AG09309 (cell line): Measurements from ENCODE around the gene MICU1.

Experiments
- DNase-seq: peaks from one replicate; pipeline ENCODE4 v3.0.0-alpha.2; 2010; ENCODE audit warnings: low read depth
- H3K4me3 ChIP-seq: 2 replicates; pipeline ENCODE4 v1.5.1; 2011; ENCODE audit warnings: mild to moderate bottlenecking, low read depth, low read length, moderate library complexity; ENCODE audit not compliant: control insufficient read depth
- TF ChIP-seq, protein P1 (sequence below): IDR thresholded peaks from 2 replicates; pipeline ENCODE4 v1.5.1; 2011; ENCODE audit warnings: mild to moderate bottlenecking, low read depth, low read length, inconsistent platforms; ENCODE audit not compliant: insufficient read depth, control insufficient read depth; ENCODE audit errors: missing control alignments

MICU1 gene

DNA sequence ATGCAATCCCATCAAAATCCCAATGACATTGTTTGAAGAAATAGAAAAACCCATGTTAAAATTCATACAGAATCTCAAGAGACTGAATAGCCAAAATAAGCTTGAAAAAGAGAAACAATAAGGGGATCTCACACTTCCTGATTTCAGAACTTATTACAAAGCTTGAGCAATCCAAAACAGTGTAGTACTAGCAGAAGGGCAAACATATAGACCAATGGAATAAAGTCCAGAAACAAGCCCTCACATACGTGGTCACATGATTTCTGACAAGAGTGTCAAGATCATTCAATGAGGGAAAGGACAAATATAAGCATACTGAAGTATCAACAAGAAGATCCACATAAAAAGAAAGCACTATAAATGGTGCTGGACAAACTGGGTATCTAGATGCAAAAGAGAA lies 31.9 kb downstream of the MICU1 start:
- DNase-seq: no peak
- TF ChIP-seq, protein P1, sequence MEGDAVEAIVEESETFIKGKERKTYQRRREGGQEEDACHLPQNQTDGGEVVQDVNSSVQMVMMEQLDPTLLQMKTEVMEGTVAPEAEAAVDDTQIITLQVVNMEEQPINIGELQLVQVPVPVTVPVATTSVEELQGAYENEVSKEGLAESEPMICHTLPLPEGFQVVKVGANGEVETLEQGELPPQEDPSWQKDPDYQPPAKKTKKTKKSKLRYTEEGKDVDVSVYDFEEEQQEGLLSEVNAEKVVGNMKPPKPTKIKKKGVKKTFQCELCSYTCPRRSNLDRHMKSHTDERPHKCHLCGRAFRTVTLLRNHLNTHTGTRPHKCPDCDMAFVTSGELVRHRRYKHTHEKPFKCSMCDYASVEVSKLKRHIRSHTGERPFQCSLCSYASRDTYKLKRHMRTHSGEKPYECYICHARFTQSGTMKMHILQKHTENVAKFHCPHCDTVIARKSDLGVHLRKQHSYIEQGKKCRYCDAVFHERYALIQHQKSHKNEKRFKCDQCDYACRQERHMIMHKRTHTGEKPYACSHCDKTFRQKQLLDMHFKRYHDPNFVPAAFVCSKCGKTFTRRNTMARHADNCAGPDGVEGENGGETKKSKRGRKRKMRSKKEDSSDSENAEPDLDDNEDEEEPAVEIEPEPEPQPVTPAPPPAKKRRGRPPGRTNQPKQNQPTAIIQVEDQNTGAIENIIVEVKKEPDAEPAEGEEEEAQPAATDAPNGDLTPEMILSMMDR: no peak
- H3K4me3 ChIP-seq: no peak overlapping the region

DNA sequence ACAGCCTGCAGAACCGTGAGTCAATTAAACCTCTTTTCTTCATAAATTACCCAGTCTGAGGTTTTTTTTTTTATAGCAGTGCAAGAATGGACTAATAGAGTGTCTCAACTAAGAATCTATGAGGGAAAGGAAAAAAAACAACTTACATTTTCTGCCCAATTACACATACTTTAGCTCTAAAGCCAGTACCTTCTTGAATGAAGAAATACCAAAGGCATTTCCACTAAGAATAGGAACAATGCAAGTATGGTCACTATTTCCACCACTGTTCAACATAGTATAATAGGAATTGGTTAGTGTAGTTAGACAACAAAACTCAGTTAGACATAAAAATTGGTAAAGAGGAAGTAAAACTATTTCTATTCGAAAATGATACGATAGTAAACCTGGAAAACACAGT lies 37.6 kb downstream of the MICU1 start:
- DNase-seq: no peak
- no peak overlapping the region for H3K4me3 ChIP-seq
- TF ChIP-seq, protein P1: no peak

DNA sequence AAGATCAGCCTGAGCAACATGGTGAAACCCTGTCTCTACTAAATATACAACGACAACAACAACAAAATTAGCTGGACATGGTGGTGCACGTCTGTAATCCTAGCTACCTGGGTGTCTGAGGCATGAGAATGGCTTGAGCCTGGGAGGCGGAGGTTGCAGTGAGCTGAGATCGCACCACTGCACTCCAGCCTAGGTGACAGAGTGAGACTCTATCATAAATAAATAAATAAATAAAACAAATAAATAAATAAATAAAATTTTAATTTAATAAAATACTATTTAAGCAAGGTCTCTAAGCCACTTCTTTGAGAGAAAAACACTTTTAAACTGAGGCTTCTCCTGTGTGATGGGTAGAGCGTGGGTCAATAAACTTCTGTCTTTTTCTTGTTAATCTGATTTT lies 38.3 kb downstream of the MICU1 start:
- TF ChIP-seq, protein P1: no peak

DNA sequence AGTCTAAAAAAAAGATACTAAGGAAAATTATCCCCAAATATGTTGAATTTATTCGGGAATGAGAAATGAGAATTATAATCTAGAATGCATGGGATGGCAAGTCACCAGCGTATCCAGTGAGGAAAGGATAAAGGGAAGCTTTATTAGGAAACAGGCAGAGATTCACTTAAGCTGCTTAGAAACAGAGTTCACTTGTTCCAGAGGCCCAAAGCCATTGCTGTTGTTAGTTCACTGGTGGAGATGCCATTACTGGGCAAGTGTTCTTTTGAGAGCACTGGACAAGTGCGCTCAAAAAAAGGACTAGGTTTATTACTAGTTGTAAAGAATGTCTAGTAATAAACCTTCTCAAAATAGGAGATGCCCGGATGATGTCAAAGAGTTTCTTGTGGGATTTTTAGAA lies 51.2 kb downstream of the MICU1 start:
- no peak overlapping the region for H3K4me3 ChIP-seq
- DNase-seq: no peak
- TF ChIP-seq, protein P1: no peak

More for the DNA sequence above, 38.3 kb downstream of the MICU1 start:
- no peak overlapping the region for H3K4me3 ChIP-seq
- DNase-seq: no peak

DNA sequence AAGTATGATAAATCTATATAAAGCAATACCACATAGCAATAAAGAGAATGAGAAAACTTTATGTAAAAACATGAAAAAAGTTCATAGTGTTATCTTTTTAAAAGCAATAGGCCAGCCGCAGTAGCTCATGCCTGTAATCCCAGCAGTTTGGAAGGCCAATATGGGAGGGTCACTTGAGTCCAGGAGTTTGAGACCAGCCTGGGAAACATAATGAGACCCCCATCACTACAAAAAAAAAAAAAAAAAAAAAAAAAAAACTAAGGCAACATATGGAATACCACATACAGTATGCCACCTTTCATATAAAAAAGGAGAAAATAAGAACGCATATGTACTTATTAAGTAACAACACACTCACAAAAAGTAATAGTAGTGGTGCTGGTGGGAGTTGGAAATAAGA lies 52.8 kb downstream of the MICU1 start:
- TF ChIP-seq, protein P1: no peak
- no peak overlapping the region for H3K4me3 ChIP-seq
- DNase-seq: no peak

DNA sequence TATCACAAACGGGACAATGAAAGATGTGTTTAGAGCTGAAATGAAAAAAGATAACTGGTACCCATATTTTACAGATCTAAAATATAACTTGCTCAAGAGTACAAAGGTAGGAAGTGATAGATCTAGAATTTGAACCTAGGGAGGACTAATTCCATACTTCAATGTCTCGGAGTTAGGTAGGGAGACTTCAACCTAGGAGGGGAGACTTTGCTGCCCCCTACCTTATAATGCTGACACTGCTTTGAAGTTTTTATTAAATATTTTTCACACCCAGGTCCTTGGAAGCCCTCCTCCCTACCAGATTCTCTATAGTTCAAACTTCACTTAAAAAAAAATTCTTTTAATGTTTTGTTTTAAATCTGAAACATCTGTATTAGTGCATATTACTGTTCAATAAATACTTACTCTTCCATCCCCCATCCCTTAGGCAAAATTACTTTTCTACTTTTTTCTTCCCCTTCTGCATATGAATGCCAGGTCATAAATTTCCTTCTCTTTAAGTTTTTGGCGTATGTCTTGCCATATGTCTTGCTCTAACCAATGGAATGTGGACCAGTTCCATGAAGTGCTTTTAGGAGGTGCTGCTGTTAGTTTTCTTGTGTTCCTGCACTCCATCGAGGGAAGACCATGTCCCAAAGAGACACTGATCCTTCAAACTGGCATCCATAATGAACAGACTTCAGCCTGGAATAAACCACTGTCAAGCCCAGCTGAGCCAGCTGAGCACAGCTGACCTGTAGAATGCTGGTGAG lies 57.8 kb downstream of the MICU1 start:
- TF ChIP-seq, protein P1: peak; percentile 26
- no peak overlapping the region for H3K4me3 ChIP-seq
- no peak for DNase-seq

DNA sequence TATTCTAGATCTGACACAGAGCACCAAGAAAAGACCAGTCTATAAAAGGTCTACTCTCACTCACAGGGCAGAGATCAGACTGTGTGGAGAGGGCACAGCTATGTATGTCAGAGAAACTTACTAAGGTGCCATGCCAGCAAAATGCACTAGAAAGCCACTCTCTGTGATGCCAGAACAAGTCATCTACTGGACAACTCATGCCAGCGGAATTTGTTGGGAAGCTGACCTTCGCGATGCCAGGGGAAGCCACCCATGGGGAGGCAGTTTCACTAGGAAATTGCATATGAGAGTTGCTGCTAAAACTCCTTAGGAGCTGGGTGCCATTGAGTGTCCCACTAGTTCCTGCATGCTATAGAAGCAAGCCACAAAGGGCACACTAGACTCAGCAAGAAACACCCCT lies 58.5 kb downstream of the MICU1 start:
- DNase-seq: peak; percentile 3
- H3K4me3 ChIP-seq: no peak overlapping the region
- TF ChIP-seq, protein P1: no peak
